NB4 (cell line): ENCODE results near the gene PTGDS.

ENCODE experiments used
- MYC ChIP-seq: IDR thresholded peaks from 2 replicates; pipeline ENCODE4 v1.6.1; 2011; ENCODE audit warnings: low read depth, low read length
- POLR2A ChIP-seq: IDR thresholded peaks from 2 replicates; pipeline ENCODE4 v1.6.1; 2011; ENCODE audit warnings: mild to moderate bottlenecking; ENCODE audit not compliant: insufficient read length; ENCODE audit errors: extremely low read depth
- TF ChIP-seq, protein P1 (sequence below): IDR thresholded peaks from one replicate; pipeline ENCODE4 v1.5.1; 2012; ENCODE audit warnings: low read depth, low read length
- TF ChIP-seq, protein P2 (sequence below): IDR thresholded peaks from 2 replicates; pipeline ENCODE4 v1.6.1; 2011; ENCODE audit warnings: low read depth, low read length

DNA sequence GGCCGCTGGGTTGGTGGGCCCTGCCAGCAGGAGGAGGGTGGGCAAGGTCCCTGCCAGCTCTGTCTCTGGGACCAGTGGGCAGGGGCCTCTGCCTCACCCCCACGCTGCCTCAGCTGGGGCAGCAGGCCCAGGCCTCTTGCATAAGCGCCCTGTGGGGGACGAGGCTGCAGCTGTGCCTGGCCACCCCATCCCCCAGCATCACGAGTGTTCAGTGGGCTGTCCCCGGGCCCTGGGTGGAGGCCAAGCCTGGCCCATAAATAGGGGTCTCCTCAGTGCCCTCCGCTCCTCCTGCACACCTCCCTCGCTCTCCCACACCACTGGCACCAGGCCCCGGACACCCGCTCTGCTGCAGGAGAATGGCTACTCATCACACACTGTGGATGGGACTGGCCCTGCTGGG is at the start of gene PTGDS:
- TF ChIP-seq, protein P1, sequence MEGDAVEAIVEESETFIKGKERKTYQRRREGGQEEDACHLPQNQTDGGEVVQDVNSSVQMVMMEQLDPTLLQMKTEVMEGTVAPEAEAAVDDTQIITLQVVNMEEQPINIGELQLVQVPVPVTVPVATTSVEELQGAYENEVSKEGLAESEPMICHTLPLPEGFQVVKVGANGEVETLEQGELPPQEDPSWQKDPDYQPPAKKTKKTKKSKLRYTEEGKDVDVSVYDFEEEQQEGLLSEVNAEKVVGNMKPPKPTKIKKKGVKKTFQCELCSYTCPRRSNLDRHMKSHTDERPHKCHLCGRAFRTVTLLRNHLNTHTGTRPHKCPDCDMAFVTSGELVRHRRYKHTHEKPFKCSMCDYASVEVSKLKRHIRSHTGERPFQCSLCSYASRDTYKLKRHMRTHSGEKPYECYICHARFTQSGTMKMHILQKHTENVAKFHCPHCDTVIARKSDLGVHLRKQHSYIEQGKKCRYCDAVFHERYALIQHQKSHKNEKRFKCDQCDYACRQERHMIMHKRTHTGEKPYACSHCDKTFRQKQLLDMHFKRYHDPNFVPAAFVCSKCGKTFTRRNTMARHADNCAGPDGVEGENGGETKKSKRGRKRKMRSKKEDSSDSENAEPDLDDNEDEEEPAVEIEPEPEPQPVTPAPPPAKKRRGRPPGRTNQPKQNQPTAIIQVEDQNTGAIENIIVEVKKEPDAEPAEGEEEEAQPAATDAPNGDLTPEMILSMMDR, result no peak
- TF ChIP-seq POLR2A (no peak), MYC (no peak)
- TF ChIP-seq, protein P2, sequence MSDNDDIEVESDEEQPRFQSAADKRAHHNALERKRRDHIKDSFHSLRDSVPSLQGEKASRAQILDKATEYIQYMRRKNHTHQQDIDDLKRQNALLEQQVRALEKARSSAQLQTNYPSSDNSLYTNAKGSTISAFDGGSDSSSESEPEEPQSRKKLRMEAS, result no peak
